Activated CD4-positive, alpha-beta T cell treated with anti-CD3 and anti-CD28 coated beads, Interleukin-2, amount 50 U/mL, for 48 hours (primary cell): ENCODE results near the gene CACNA1C.
"Not testable (repeated sequence)": the region's sequence is repeated elsewhere in the genome, so short reads cannot be mapped to it uniquely, and the experiment has no call there.

Experiments
- DNase-seq, 2 experiments: peaks; one replicate each; pipeline ENCODE4 v3.0.0-alpha.2; 2020

Gene CACNA1C

GRCh38 chr12:2664721-2665577, 612.2 kb downstream of the CACNA1C start:
- DNase-seq: no peak

GRCh38 chr12:2666411-2666810, 613.6 kb downstream of the CACNA1C start:
- no peak for DNase-seq

GRCh38 chr12:2666846-2667245, 614.1 kb downstream of the CACNA1C start:
- no peak for DNase-seq

- DNase-seq: no peak
Observed at GRCh38 chr12:2667716-2668440, 615.1 kb downstream of the CACNA1C start.

DNA sequence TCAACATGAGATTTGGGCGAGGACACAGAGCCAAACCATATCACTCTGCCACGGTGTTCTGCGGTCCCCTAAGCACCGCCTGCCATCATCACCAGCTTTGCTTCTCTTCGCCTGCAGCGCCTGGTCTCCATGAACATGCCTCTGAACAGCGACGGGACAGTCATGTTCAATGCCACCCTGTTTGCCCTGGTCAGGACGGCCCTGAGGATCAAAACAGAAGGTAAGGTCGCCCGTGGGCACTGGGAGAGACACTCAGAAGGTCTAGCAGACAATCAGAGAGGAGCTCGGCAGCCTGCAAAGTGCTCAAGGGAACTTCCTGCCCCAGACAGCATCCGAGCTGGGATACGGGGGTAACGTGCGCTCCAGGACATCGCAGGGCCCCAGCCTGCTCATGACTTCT, 616.0 kb downstream of the CACNA1C start:
- no peak for DNase-seq

GRCh38 chr12:2669560-2669959, 616.8 kb downstream of the CACNA1C start:
- no peak for DNase-seq

DNA sequence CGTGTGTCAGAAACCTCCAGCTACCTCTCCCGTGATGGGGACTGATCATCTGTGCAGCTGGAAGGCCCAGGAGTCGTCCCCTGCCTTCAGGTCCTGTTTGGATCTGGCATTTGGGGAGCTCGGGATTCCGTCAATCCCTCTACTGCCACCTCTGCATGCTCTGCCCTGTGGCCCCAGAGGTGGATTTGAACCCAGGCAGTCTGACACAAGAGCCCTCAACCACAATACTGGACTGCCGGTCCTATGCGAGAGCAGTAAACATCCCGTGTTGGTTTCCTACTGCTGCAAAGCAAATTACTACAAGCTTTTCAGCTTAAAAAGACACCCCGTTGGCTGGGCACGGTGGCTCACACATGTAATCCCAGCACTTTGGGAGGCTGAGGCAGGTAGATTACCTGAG, 620.1 kb downstream of the CACNA1C start:
- no peak for DNase-seq

- no peak for DNase-seq
Observed at GRCh38 chr12:2673966-2674810, 621.4 kb downstream of the CACNA1C start.

GRCh38 chr12:2675776-2676175, 623.0 kb downstream of the CACNA1C start:
- DNase-seq: no peak

DNA sequence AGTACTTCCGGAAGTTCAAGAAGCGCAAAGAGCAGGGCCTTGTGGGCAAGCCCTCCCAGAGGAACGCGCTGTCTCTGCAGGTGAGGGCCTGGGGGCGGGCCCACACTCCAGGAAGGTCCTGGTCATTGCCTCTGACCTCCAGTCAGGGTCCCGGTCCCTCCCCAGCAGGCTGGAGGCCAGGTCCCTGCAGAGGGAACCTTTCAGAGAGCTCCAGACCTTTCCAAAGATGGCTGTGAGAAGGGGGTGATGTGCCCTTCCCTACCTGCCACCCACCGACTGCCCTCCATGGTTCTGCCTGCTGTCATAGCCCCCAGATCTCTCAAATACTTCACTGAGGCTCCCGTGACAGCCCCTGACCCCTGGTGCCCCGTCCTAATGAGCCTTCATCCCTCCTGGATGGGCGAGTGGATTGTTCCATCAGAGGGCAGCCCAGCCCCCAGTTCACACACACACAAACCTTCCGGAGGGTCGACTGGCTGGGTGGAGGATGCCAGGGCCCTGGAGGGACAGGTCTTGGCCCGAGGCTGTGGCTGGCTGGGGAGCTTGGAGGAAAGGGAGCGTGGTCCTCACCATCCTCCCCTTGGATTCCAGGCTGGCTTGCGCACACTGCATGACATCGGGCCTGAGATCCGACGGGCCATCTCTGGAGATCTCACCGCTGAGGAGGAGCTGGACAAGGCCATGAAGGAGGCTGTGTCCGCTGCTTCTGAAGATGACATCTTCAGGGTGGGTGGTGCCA, 624.5 kb downstream of the CACNA1C start:
- DNase-seq: no peak

GRCh38 chr12:2678426-2678825, 625.6 kb downstream of the CACNA1C start:
- no peak for DNase-seq

GRCh38 chr12:2679068-2679815, 626.5 kb downstream of the CACNA1C start:
- DNase-seq: no peak

GRCh38 chr12:2679816-2680675, 627.3 kb downstream of the CACNA1C start:
- no peak for DNase-seq

DNA sequence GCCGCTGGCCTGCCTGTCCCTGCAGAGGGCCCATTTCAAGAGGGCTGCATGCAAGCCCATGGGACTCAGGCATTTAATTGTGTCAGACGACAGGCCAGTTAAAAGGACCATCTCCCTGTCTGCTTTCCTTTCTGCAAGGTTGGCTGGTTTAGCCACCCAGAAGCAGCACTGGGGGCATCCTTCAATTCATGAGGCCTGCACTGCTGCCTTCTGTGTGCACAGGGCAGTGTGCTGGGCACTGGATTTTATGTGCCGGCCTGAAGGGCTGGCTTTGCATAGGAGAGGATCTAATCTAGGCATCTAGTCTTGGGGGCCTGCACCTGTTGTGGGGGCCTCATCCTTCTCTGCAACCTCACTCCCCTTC, 627.9 kb downstream of the CACNA1C start:
- DNase-seq: no peak

GRCh38 chr12:2681450-2682205, 628.8 kb downstream of the CACNA1C start:
- no peak for DNase-seq

- DNase-seq: peak; percentile 20 to 41
Observed at GRCh38 chr12:2682296-2683251, 629.8 kb downstream of the CACNA1C start.

DNA sequence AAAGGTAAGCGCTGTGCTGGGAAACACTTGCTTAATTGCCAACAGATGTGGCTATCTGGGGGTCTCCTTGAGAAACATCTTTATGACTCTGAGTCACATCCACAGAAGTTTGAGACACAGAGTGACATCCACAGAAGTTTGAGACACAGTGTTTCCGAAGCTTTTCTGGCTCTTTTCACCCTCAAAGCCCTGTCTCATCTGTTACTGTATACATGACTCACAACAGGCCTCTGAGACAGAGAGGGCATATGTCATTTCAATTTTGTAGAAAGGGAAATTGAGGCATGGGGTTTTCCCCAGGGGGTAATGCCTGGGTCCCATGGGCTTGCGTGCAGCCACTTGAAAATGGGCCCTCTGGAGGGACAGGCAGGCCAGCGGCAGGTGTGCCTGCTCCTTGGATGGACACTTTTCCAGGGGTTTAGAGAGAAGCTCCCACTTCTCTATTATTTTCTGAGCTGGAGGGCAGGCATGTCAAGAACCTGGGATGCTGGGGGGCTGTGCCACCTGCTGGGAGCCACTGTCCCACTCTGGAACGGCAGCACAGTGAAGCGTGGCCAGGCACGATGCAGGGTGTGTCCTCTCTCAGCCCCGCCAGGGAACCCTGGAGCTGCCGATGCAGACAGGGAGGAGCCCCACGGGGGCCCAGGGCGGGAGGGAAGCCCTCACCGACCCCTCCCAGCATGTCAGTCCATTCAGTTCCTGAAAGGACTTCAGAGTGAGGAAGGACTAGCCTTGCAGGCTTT, 630.7 kb downstream of the CACNA1C start:
- no peak for DNase-seq

- DNase-seq: not testable (repeated sequence)
Observed at GRCh38 chr12:2684026-2684325, 631.2 kb downstream of the CACNA1C start.
